Measurements from ENCODE around the gene DLG4. TPM values are rescaled to one million over a fixed set of nuclear protein-coding genes. Genes with fewer than 3 reads are reported as not detected.

DLG4 gene
- total RNA-seq, 2 experiments from 2014 or later, result 7.9 to 8.4 TPM

Small RNA genes within 50 kb of the gene (microRNA-seq; reads per million reads assigned to microRNA genes)
- 2,764 reads per million, percentile 91 among the genes with 10 or more reads in this experiment for gene MIR324 (ENCODE audit: borderline microRNAs expressed, borderline number of aligned reads, borderline replicate concordance)

Other genes starting within 250 kb of the DLG4 start
- gene ALOX12, start 223.8 kb downstream of the DLG4 start, total RNA-seq, result not detected
- gene RNASEK, start 207.2 kb downstream of the DLG4 start, total RNA-seq, result 100 to 1,000 TPM; 175 to 180 TPM
- gene BCL6B, start 196.8 kb downstream of the DLG4 start, total RNA-seq, result 1 to 10 TPM in 1 of 2 experiments, under 1 TPM in 1; 0.53 to 1.3 TPM
- 10 to 100 TPM; 10.4 to 10.7 TPM for gene SLC16A13, start 183.8 kb downstream of the DLG4 start, total RNA-seq
- gene SLC16A11, start 175.7 kb downstream of the DLG4 start, total RNA-seq, result 1 to 10 TPM; 1.4 to 1.5 TPM
- not detected for gene CLEC10A, start 139.6 kb downstream of the DLG4 start, total RNA-seq
- not detected for gene ASGR2, start 105.0 kb downstream of the DLG4 start, total RNA-seq
- 1 to 10 TPM in 1 of 2 experiments, under 1 TPM in 1; 0.76 to 1.2 TPM for gene ASGR1, start 40.5 kb downstream of the DLG4 start, total RNA-seq
- 100 to 1,000 TPM; 332 to 340 TPM for gene ACADVL, start 102 bp upstream of the DLG4 start, total RNA-seq
- gene DVL2, start 14.7 kb upstream of the DLG4 start, total RNA-seq, result 10 to 100 TPM; 44.7 to 48.2 TPM
- 10 to 100 TPM; 24.0 to 28.7 TPM for gene PHF23, start 19.6 kb upstream of the DLG4 start, total RNA-seq
- gene GABARAP, start 22.6 kb upstream of the DLG4 start, total RNA-seq, result 100 to 1,000 TPM; 188 to 199 TPM
- 100 to 1,000 TPM; 155 to 164 TPM for gene CTDNEP1, start 31.9 kb upstream of the DLG4 start, total RNA-seq
- 10 to 100 TPM; 49.6 to 52.4 TPM for gene ELP5, start 32.4 kb upstream of the DLG4 start, total RNA-seq
- 1 to 10 TPM; 1.5 to 1.6 TPM for gene CLDN7, start 42.6 kb upstream of the DLG4 start, total RNA-seq
- gene SLC2A4, start 61.9 kb upstream of the DLG4 start, total RNA-seq, result under 1 TPM; 0.15 to 0.19 TPM
- under 1 TPM; 0.70 to 0.83 TPM for gene YBX2, start 74.8 kb upstream of the DLG4 start, total RNA-seq
- gene EIF5A, start 87.8 kb upstream of the DLG4 start, total RNA-seq, result 100 to 1,000 TPM; 774 to 776 TPM
- gene GPS2, start 95.5 kb upstream of the DLG4 start, total RNA-seq, result 10 to 100 TPM; 34.9 to 38.7 TPM
- gene NEURL4, start 109.5 kb upstream of the DLG4 start, total RNA-seq, result 10 to 100 TPM; 26.9 to 29.3 TPM
- gene ACAP1, start 116.7 kb upstream of the DLG4 start, total RNA-seq, result 100 to 1,000 TPM; 391 to 405 TPM
- 1 to 10 TPM; 2.6 to 2.8 TPM for gene KCTD11, start 132.3 kb upstream of the DLG4 start, total RNA-seq
- gene TMEM95, start 135.3 kb upstream of the DLG4 start, total RNA-seq, result not detected
- gene TNK1, start 161.3 kb upstream of the DLG4 start, total RNA-seq, result 1 to 10 TPM; 3.7 to 4.4 TPM
- gene PLSCR3, start 174.7 kb upstream of the DLG4 start, total RNA-seq, result 10 to 100 TPM; 78.2 to 87.0 TPM
- gene TMEM256, start 184.3 kb upstream of the DLG4 start, total RNA-seq, result 10 to 100 TPM; 87.0 to 88.5 TPM
- 1 to 10 TPM; 9.0 to 9.9 TPM for gene NLGN2, start 188.0 kb upstream of the DLG4 start, total RNA-seq
- gene SPEM1, start 200.5 kb upstream of the DLG4 start, total RNA-seq, result not detected
- gene SPEM2, start 205.8 kb upstream of the DLG4 start, total RNA-seq, result not detected
- not detected for gene SPEM3, start 209.0 kb upstream of the DLG4 start, total RNA-seq
- gene TMEM102, start 215.6 kb upstream of the DLG4 start, total RNA-seq, result 10 to 100 TPM; 11.4 to 11.6 TPM
- gene FGF11, start 219.7 kb upstream of the DLG4 start, total RNA-seq, result 1 to 10 TPM; 1.0 to 2.1 TPM
- 1 to 10 TPM; 7.7 to 8.5 TPM for gene CHRNB1, start 225.2 kb upstream of the DLG4 start, total RNA-seq

Measured in activated CD4-positive, alpha-beta memory T cell treated with anti-CD3 and anti-CD28 coated beads for 36 hours (primary cell).